ENCODE data around the gene OR10G6.

GRCh38 chr11:123976770-123977560 lies 18.0 kb downstream of the OR10G6 start:
- TF ChIP-seq CTCF (IDR thresholded peaks at IDR 0.05) (no peak), ZFX (IDR thresholded peaks at IDR 0.05; ENCODE audit: borderline replicate concordance) (no peak)

Measured in 22Rv1 (cell line).